ENCODE measurements around the gene CLIP1.
"Not testable (repeated sequence)": the region's sequence is repeated elsewhere in the genome, so short reads cannot be mapped to it uniquely, and the experiment has no call there.

Gene CLIP1
- total RNA-seq: 145 to 202 (median 167) reads per million in 17 experiments

GRCh38 chr12:122421821-122422729, at the start of gene CLIP1:
TSS of gene CLIP1 (minus strand) at chr12:122422669. CDS start at chr12:122380452, 42,217 bp downstream.
- peak; percentile 76 to 93 (median 85) for DNase-seq

GRCh38 chr12:122471324-122472226, 49.1 kb upstream of the CLIP1 start:
- DNase-seq: peak; percentile 49 to 82 (median 66)

- DNase-seq: not testable (repeated sequence)
Observed at GRCh38 chr12:122470576-122470975, 48.1 kb upstream of the CLIP1 start.

- not testable (repeated sequence) for DNase-seq
Observed at GRCh38 chr12:122469856-122470255, 47.4 kb upstream of the CLIP1 start.

- no peak for DNase-seq
Observed at GRCh38 chr12:122467983-122468382, 45.5 kb upstream of the CLIP1 start.

- peak; percentile 63 to 85 (median 70) for DNase-seq
Observed at GRCh38 chr12:122464317-122465042, 42.0 kb upstream of the CLIP1 start.

GRCh38 chr12:122460641-122461040, 38.2 kb upstream of the CLIP1 start:
- no peak for DNase-seq

GRCh38 chr12:122460061-122460460, 37.6 kb upstream of the CLIP1 start:
- no peak for DNase-seq

- DNase-seq: no peak
Observed at GRCh38 chr12:122459211-122459610, 36.7 kb upstream of the CLIP1 start.

GRCh38 chr12:122458105-122459035, 35.9 kb upstream of the CLIP1 start:
- no peak for DNase-seq

- DNase-seq: no peak
Observed at GRCh38 chr12:122457627-122458026, 35.2 kb upstream of the CLIP1 start.

- DNase-seq: no peak
Observed at GRCh38 chr12:122454739-122455138, 32.3 kb upstream of the CLIP1 start.

- no peak for DNase-seq
Observed at GRCh38 chr12:122454250-122454721, 31.8 kb upstream of the CLIP1 start.

- no peak for DNase-seq
Observed at GRCh38 chr12:122452701-122453285, 30.3 kb upstream of the CLIP1 start.

- peak; percentile 53 to 85 (median 68) for DNase-seq
Observed at GRCh38 chr12:122449317-122449716, 26.8 kb upstream of the CLIP1 start.

- not testable (repeated sequence) for DNase-seq
Observed at GRCh38 chr12:122447825-122448224, 25.4 kb upstream of the CLIP1 start.

- not testable (repeated sequence) for DNase-seq
Observed at GRCh38 chr12:122446390-122446789, 23.9 kb upstream of the CLIP1 start.

- DNase-seq: not testable (repeated sequence)
Observed at GRCh38 chr12:122444071-122444470, 21.6 kb upstream of the CLIP1 start.

GRCh38 chr12:122438822-122439221, 16.4 kb upstream of the CLIP1 start:
- DNase-seq: not testable (repeated sequence)

GRCh38 chr12:122437656-122438121, 15.2 kb upstream of the CLIP1 start:
- DNase-seq: no peak
